HG03280 (cell line): ENCODE measurements around the gene LMNTD2.
"Not testable (repeated sequence)": the region's sequence is repeated elsewhere in the genome, so short reads cannot be mapped to it uniquely, and the experiment has no call there.

Source experiments
- ATAC-seq: cut with Tn5 transposase; IDR thresholded peaks from one replicate; pipeline ENCODE4 v1.9.1; 2021; ENCODE audit warnings: mild to moderate bottlenecking, moderate library complexity; ENCODE audit not compliant: unreplicated experiment

Gene LMNTD2

DNA sequence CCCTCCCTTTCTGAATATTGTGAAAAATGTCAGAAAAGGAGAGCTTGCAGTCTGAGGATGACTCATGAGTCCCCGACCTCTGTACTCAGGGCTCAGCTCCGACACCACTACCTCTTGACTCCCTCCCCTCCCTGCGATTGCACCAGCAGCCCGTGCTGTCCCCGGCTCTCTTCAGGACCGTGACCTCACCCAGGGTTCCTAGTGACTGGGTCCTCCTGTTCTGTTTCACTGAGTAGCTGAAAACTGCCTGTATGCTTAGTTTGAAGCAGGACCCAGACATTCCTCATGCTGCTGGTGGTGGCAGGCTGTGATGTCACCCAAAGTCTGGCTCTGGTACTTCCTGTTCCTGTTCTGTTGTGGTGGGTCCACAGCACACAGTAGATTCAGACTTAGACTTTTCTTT is 27.4 kb upstream of the LMNTD2 start:
- no peak for ATAC-seq

DNA sequence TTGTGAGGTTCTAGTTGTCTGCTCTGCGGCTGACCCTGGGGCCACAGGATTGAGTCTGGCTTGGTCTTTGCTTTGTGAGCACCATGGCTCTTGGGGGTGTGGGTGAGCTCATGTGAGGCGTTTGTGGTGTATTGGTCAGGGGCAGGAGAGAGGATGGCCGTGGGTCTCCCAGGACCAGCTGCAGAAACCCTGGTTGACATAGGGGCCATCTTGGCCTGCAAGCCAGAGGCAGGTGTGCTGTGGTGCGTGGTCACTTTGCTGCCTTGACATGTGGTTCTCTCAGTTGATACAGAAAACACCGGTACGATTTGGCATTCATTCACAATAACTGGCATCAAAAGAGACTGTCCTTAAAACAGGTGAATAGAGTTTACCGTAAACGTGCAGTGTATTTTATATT is 27.0 kb upstream of the LMNTD2 start:
- ATAC-seq = no peak

DNA sequence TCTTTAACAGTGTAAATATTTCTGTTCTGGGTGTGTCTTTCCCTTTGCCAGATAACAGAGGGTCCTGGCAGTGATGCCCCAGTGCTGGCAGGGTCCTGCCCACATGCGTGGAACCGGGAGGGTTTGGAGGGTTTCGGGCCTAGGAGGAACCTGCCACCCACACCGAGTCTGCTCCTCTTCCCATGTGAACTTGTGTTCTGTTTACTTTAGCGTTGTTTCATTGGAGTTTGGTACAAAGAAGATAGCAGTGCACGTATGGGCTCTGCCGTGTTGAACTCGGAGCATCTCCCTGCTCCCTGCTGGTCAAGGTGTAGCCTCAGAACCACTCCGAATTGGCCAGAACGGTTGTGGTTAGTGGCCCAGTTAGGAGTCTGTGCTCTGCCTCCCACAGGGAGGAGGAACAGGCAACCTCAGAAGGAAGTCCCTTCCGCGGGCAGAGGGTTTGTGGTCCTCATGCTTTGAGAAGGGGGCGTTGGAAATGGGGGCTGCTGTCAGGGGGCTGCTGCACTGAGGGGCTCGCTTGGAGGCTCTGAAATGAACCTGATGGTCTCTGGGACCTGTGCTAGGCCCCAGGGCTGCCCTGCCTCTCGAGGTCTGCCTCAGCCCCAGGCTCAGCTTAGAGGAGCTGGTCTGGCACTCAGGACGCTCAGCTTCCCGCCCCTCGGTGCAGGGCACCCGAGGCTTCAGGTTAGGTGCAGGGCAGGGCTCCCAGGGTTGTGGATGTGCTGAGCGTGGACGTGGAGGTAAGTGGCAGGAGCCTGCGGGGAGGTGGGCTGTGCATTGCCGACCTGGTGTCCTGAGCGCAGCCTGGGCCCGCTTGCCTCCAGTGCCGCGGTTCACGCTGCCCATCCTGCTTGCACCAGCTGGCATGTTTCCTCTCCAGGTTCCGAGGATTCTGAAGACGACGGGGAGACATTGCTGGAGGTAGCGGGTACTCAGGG is 26.1 kb upstream of the LMNTD2 start:
- no peak for ATAC-seq

DNA sequence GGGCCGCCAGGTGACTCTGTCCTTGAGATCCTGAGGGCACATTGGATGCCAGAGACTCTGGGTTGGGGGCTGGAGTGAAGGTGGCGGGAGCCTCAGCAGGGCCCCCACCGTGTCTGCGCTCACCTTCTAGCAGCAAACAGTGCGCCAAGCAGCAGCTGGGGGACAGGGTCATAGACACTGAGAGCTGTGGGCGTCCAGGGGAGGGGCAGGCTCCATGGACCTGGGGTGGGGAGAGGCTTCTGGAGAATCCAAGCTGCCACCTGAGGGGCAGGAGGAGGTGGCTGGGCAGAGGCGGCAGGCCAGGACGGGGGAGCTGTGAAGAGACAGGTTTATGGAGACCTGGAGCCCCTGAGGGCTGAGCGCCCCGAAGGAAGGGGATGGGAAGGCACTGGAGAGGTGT is 23.7 kb upstream of the LMNTD2 start:
- no peak for ATAC-seq

DNA sequence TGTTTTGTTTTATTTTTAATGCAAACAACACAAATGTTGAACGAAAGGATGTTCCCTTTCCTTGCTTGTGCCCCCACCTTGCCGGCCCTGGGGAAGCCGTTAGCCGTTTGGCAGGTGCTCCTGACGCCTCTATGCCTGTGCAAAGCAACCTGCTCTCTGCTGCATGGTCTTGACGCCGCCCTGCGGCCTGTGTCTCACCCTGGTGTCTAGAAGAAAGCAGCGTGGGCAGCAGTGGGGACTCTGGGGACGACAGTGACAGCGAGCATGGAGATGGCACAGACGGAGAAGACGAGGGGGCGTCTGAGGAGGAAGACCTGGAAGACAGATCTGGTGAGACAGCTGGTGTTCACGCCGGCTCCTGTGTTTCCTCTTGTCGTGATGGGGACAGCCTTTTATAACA is 21.2 kb upstream of the LMNTD2 start:
- ATAC-seq = no peak

DNA sequence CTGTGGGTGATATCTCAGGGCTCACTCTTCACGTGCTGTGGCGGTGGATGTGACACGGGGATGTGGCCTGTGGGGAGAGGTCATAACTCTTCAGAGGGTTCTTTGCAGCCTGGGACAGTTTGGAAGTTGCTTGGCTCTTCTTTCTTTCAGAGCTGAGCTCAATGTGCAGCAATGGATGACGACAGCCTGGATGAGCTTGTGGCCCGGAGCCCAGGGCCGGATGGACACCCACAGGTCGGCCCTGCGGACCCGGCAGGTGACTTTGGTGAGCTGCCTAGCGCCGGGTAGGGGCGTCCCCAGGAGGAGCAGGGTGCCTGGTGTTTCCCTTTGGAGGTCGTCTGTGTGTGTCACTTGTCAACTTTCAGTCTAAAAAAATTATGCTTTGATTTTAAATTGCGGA is 20.8 kb upstream of the LMNTD2 start:
- ATAC-seq = no peak

DNA sequence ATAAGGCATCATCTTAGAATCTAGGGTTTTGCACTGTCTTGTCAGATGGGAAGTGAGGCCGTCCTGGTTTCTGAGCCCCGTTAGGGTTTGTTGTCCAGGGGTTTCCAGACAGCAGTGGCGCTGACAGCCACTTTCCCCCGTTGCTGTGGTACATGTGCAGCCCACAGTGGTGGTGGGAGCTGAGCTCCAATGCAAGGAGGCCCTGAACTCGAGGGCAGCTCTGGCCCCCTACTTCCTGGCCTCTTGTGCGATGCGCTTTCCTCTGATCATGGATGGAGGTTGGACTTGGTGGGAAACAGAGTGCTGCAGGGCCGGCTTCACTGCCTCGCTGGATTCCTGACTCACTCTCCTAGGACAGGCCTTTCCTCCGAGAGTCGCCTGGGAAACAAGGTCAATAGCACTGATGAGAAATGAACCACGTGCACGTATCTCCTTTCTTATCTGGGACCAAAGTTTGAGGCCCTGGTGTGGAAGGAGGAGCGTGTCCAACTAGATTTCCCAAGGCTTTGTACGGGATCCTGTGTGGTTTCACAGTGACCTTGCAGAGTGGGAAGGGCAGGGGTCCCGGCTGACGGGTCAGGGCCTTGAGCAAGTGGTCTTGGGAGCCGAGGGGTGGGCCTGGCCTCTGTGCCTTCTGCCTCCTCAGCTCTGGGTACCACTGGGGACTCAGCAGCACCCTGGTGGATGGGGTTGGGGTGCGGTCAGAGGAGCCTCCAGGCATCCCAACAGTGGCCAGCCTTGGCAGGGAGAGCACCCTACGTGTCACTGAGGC is 19.5 kb upstream of the LMNTD2 start:
- ATAC-seq = no peak

DNA sequence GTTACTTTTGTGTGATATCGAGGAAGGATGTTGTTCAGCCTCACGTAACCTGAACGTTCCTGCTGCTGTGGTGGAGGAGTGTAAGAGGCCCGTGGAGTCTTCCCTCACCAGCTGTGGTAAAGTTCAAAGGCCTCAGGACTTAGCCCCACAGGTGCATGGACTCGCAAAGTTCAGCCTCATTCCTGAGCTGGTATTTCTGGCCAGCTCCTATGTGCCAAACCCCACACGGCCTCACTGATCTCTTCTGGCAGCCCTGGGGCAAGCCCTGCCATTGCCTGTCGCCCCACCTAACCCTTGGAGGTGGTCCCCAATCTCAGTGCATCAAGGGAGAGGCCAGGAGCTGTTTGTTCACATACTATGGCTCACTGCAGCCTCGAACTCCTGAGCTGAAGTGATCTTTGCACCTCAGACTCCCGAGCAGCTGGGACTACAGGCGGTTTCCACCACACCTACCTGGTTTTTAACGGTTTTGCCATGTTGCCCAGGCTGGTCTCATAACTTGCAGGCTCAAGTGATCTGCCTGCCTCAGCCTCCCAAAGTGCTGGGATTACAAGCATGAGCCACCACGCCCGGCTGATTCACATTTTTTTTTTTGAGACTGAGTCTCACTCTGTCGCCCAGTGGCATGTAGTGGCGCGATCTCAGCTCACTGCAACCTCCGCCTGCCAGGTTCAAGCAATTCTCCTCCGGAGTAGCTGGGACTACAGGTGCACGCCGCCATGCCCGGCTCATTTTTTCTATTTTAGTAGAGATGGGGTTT is 17.9 kb upstream of the LMNTD2 start:
- no peak for ATAC-seq

DNA sequence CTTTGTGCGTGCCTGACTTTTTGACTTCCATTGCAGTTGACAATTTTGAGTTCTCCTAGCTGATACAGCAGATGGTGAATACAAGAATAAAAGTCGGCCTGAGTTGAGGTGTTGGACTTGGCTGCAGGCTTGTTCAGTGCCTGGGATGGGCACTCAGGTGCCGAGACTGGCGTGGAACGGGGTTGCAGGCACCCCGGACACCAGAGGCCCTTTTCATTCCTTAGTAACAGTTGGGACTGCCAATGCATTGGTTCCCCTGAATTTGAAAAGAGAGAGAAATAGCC is 17.0 kb upstream of the LMNTD2 start:
- ATAC-seq = no peak

DNA sequence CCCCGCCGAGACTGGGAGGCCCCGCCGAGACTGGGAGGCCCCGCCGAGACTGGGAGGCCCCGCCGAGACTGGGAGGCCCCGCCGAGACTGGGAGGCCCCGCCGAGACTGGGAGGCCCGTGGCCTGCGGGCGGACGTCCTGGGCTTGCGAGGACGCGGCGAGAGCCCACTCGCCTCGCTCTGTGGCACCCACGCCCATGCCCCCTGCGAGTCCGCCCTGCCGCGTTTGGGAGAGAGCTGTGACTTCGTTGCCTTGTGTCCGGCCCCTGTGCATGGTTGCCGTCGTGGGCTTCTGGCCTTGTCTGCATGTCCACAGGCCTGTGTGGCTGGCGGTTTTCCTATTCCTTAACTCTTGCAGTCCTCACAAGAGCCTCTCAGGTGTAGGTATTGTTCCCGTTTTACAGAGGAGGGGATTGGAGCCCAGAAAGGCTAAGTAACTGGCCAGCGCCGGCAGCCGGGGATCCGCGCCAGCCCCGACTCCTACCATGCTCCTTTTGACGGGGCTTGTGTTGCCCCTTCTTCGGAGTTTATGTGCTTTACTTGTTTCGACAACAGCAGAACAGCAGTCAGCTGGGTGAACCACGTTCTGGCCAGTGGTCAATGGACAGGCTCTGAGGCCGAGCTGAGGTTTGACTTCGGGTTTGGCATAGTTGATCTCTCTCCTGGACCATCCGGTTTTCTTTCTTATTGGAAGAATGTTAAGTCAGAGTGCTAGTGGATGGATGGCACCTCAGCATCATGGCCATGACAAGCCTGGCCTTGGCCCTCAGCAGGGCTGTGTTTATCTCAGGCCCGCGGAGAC is 16.5 kb upstream of the LMNTD2 start:
- no peak for ATAC-seq

DNA sequence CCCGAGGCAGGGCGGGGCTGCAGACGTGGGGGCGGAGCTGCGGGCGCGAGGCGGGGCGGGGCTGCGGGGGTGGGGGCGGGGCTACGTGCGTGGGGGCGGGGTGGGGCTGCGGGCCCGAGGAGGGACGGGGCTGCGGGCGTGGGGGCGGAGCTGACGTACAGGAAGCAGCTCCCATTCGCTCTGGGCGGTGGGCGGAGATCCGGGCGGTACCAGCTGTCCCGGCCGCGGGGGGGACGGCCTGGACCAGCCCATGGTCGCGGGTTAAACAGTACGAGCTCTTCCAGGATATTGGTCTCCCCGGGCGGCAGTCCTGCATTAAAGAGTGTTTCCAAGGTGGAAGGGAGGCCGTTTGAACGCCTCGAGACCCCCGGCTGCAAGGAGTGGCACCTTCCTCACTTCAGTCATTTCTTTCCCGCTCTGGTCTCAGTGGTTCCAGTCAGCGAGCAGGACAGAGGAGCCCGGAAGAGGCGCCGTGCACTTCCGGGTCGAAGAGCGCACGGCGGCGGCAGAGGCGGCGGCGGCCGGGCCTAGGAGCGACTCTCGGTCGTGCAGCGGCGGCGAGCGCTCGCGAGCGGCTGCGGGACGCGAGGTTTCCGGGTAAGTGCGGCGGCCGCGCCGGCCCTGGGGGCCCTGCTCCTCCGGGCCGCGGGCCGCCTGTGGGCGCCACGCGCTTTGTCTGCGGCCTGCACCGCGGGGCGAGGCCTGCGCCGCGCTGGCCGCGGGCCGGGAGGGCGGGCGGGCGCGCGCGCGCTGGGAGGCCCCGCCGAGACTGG is 15.6 kb upstream of the LMNTD2 start, which contains the start of gene PHRF1:
Gene PHRF1, plus strand, starts transcription at position 475 of the 773 bp plus-strand sequence. CDS start 5,043 bp downstream, outside the sequence.
- ATAC-seq = peak; percentile 86

DNA sequence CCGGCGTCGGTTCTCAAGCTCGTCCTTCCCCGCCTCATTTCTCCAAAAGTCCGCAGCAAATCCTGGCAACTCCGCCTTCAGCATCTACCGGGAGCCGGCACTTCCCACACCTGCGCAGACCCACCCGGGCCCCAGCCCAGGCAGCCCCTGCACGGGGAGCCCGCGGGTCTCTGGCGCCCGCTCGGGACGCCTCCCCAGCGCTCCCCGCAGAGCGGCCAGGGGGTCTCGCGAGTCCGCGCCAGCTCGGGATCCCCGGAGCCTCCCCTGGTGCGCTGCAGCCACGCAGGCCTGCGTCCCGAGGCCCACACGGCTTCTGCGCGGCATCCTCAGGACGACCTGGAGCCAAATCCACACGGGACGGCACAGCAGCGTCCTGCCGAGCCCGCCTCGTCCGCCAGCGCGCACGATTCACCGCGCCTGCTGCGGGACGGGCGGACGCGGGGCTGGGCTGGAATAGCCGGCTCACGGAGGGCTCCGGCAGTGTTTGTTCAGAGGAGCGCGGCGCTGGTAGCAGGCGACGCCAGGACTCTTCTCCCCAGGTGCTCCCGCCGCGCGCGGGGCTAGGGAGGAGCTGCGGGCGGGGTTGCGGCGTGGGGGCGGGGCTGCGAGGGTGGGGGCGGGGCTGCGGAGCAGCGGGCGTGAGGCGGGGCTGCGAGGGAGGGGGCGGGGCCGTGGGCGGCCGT is 14.9 kb upstream of the LMNTD2 start:
- ATAC-seq = peak; percentile 39

DNA sequence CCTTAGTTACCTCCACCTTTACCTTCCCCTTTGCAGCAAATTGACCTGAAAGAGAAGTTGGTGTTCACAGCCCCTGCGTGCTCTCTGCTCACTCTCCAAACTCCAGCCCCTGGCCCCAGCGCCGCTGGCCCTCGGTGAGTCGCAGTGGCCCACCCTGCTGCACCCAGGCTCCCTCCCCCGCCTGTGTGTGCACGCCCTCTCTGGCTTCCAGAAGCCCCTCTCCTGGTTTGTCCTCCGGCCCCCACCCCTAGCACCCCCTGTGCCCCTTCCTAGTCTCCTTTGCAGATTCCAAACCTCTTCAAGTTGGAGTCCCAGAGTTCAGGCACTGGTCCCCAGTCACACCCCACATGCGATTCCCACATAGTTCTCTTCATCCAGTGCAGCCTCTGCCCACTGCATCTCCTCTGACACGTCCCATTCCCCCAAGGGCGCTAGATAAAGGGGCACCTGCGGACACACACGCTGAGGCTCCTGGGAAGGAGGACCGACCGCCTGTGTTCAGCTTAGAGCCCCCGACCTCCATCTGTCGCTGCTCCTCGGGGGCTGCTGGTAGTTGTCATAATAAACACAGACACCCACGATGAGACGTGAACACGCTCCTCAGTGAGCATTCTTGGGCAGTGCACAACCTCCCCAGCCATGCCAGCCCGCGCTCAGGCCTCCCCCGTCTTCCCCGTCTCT is 14.2 kb upstream of the LMNTD2 start:
- ATAC-seq = no peak

DNA sequence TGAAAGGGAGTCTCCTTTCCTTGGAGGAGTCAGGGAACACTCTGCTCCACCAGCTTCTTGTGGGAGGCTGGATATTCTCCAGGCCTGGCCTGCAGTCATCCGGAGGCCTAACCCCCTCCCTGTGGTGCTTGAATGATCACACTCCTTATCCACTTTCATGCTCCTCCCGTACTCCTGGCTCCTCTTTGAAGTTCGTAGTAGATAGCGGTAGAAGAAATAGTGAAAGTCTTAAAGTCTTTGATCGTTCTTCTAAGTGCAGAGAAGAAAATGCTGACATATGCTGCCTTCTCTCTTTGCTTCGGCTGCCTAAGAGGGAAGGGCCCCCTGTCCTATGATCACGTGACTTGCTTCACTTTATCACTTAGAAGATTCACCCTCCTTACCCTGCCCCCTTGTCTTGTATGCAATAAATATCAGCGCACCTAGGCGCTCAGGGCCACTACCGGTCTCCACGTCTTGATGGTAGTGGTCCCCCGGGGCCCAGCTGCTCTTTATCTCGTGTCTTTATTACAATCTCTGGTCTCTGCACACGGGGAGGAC is 13.6 kb upstream of the LMNTD2 start:
- ATAC-seq = not testable (repeated sequence)

DNA sequence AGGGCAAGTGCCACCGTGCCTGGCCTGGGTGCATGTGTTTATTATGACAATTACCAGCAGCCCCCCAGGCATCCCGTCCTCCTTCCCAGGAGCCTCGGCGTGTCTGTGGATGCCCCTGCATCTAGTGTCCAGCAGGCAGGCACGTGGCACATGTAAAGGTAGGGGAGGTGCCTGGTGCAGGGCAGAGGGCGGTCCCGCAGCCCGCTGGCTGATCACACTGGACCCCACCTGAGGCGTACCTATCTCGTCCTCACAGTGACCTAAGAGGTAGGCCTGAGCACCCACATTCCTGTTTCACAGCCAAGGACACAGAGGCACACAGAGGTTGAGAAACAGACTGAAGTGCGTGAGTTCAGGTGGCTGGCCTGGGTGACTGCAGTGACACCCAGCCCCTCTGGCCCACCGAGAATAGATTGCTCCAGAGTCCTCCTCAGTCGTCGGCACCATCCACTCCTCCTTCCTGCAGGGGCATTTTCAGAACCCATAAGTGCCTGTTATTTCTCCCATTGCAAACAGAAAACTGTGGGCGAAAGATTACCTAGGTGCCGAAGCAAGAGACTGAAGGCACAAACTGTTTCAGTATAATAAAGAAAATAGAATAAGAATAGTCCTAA is 12.7 kb upstream of the LMNTD2 start:
- ATAC-seq = no peak

DNA sequence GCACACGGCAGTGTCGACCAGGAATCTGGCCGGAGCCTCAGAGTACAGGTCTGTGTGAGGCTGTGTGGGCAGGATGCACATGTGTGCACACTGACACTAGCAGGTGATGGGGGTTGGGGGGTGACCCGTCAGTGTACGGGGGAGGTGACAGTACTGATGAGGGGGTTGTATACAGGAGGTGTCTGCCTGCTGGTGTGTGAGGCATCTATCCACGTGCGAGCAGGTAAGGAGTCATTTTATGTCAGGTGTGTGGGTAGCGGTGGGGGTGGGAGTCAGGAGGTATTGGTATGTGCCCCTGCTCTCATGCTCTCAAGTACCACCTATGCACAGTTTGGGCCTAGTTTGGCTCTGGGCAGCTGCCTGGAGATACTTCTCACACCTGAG is 11.3 kb upstream of the LMNTD2 start:
- ATAC-seq = no peak

DNA sequence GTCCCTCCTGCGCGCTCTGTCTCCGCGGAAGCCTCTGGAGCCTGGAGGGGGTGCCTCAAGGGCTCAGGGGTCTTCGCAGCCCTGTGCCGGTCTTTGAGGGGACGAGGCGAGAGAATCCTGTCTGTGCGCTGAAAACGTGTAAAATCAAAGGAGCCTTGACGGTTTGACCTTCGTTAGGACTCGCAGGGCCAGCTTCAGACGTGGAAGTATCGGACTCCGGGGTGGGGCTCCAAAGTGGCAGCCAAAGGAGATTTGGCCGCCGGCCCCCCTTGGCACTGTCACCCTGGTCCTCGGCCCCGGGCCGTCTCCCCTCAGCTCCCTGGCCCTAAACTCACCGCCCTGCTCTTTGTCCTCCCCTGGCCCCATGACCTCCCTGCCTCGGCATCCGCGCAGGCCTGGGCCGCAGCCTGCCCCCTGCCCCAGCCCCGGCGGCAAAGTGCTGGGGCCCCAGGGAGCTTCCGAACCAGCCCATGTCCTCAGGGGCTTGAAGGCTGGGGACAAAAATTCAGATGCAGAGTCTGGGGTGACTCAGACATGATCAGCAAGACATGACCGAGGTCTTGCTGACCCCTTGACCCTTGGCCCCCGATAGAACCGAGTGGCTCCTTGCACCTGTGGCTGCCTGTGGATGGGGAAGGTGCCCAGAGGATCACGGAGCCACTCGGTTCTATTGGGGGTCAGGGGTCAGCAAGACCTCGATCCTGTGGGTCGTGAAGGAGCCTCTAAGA is 8.8 kb upstream of the LMNTD2 start:
- no peak for ATAC-seq
